GM12864 (cell line): ENCODE measurements around the gene AHI1.

Experiments used
- DNase-seq: peaks from one replicate; pipeline ENCODE4 v3.0.0-alpha.2; 2011; ENCODE audit warnings: low read depth
- H3K4me3 ChIP-seq: 2 replicates; pipeline ENCODE4 v1.5.1; 2011; ENCODE audit warnings: mild to moderate bottlenecking, low read depth, low read length, control low read depth
- CTCF ChIP-seq: IDR thresholded peaks from 2 replicates; pipeline ENCODE4 v1.5.1; 2011; ENCODE audit warnings: low read depth, mild to moderate bottlenecking, moderate library complexity, low read length, control low read depth, inconsistent platforms; ENCODE audit errors: missing control alignments

AHI1 gene

GRCh38 chr6:135271626-135272025, 225.9 kb downstream of the AHI1 start:
- TF ChIP-seq CTCF, result no peak
- no peak for DNase-seq
- no peak overlapping the region for H3K4me3 ChIP-seq

- H3K4me3 ChIP-seq, result no peak overlapping the region
- no peak for TF ChIP-seq CTCF
- no peak for DNase-seq
Observed at GRCh38 chr6:135270676-135271536, 226.6 kb downstream of the AHI1 start.

- no peak for TF ChIP-seq CTCF
- no peak overlapping the region for H3K4me3 ChIP-seq
- no peak for DNase-seq
Observed at GRCh38 chr6:135269481-135269891, 228.1 kb downstream of the AHI1 start.

GRCh38 chr6:135268740-135269139, 228.8 kb downstream of the AHI1 start:
- no peak overlapping the region for H3K4me3 ChIP-seq
- no peak for TF ChIP-seq CTCF
- no peak for DNase-seq

- no peak for TF ChIP-seq CTCF
- no peak overlapping the region for H3K4me3 ChIP-seq
- DNase-seq, result no peak
Observed at GRCh38 chr6:135268263-135268662, 229.3 kb downstream of the AHI1 start.

GRCh38 chr6:135267085-135267484, 230.5 kb downstream of the AHI1 start:
- H3K4me3 ChIP-seq, result no peak overlapping the region
- DNase-seq, result no peak
- no peak for TF ChIP-seq CTCF

GRCh38 chr6:135266675-135267074, 230.9 kb downstream of the AHI1 start:
- no peak overlapping the region for H3K4me3 ChIP-seq
- no peak for TF ChIP-seq CTCF
- no peak for DNase-seq
